Measurements from ENCODE around the gene PLAAT3. TPM values are rescaled to one million over a fixed set of nuclear protein-coding genes. Genes with fewer than 3 reads are reported as not detected.
A peak's percentile ranks its signal among the peaks of the same experiment; 100 is the strongest.
"Not testable (repeated sequence)": the region's sequence is repeated elsewhere in the genome, so short reads cannot be mapped to it uniquely, and the experiment has no call there.

The PLAAT3 gene
- total and polyA plus RNA-seq, 7 experiments from 2014 or later: 0.92 to 10.3 (median 2.0) TPM

- Mint-ChIP-seq H3K27ac (peak overlapping the region; percentile 73 to 100 (median 96)), H3K4me3 (peak overlapping the region; percentile 57 to 95 (median 89)), H3K27me3 (no peaks in the 10 kb centered on the region), H3K36me3 (peaks cover 0 to 28% (median 13%) of the 10 kb centered on the region in 5 donors), H3K4me1 (peaks cover 27 to 72% (median 65%) of the 10 kb centered on the region in 7 donors), H3K9me3 (no peaks in the 10 kb centered on the region)
- Histone ChIP-seq H3K4me1 (ENCODE audit: control insufficient read depth in 2 of 2, insufficient read depth in 2 of 2, low read length in 2 of 2) (peaks cover 35 to 45% of the 10 kb centered on the region in 2 donors), H3K36me3 (ENCODE audit: control insufficient read depth in 2 of 3, insufficient read depth in 3 of 3, low read length in 3 of 3) (peaks cover 2 to 12% (median 7%) of the 10 kb centered on the region in 3 experiments), H3K27ac (ENCODE audit: low read depth, low read length) (peak overlapping the region; percentile 67), H3K4me3 (ENCODE audit: low read length) (peak overlapping the region; percentile 51), H3K27me3 (ENCODE audit: control insufficient read depth in 2 of 2, insufficient read depth in 2 of 2, low read length in 2 of 2) (no peaks in the 10 kb centered on the region), H3K9me3 (ENCODE audit: control insufficient read depth in 2 of 3, low read length in 3 of 3) (no peaks in the 10 kb centered on the region)
- ATAC-seq: no peak
- intact Hi-C loops (cut with micrococcal nuclease): loop anchor here in 1 of 2 donors (5.0 kb wide), 2 partner anchors 61 to 131 kb away; partner anchors contain the start of genes PLAAT3 and RTN3
- DNase-seq: peak in 4 of 9 donors; percentile 30 to 50 (median 42)
- CTCF ChIA-PET: interaction anchor here (0.6 to 4.2 kb wide), 8 partner anchors 11 to 89 kb away, joined by 3 to 25 read pairs (median 4); partner anchors contain the start of gene PLAAT4
- POLR2A ChIA-PET: interaction anchor here (0.7 to 6.9 kb wide), 16 partner anchors 9 to 670 kb away, joined by 3 to 172 read pairs (median 5); partner anchors contain the start of genes ATL3 and PLAAT4
Measured at GRCh38 chr11:63551091-63551888, 62.9 kb downstream of the PLAAT3 start.

- ChIA-PET CTCF (interaction anchor here (1.7 kb wide), 1 partner anchor 10 kb away, joined by 4 read pairs; no protein-coding TSS in a partner anchor), POLR2A (interaction anchor here (1.5 to 6.9 kb wide), 5 partner anchors 8 to 37 kb away, joined by 3 to 172 read pairs (median 20); partner anchors contain the start of gene PLAAT4)
- Mint-ChIP-seq H3K27ac (peak overlapping the region in 6 of 9 donors; percentile 87 to 98 (median 95)), H3K4me3 (peak overlapping the region in 3 of 10 donors; percentile 89 to 92 (median 89)), H3K4me1 (peaks cover 23 to 64% (median 58%) of the 10 kb centered on the region in 7 donors), H3K36me3 (peaks cover 0 to 32% (median 15%) of the 10 kb centered on the region in 5 donors)
- H3K36me3 ChIP-seq (ENCODE audit: control insufficient read depth in 2 of 3, insufficient read depth in 3 of 3, low read length in 3 of 3): peaks cover 7 to 23% (median 8%) of the 10 kb centered on the region in 3 experiments
- not testable (repeated sequence) for H3K9me3 ChIP-seq (ENCODE audit: control insufficient read depth in 2 of 3, low read length in 3 of 3); H3K9me3 Mint-ChIP-seq; H3K27me3 ChIP-seq (ENCODE audit: control insufficient read depth in 2 of 2, insufficient read depth in 2 of 2, low read length in 2 of 2); H3K4me3 ChIP-seq (ENCODE audit: low read length); H3K27me3 Mint-ChIP-seq; ATAC-seq; H3K27ac ChIP-seq (ENCODE audit: low read depth, low read length); DNase-seq
- peaks cover 35 to 38% of the 10 kb centered on the region in 2 donors for H3K4me1 ChIP-seq (ENCODE audit: control insufficient read depth in 2 of 2, insufficient read depth in 2 of 2, low read length in 2 of 2)
- intact Hi-C loops (cut with micrococcal nuclease): loop anchor here in 1 of 2 donors (5.0 kb wide), 2 partner anchors 62 to 132 kb away; partner anchors contain the start of genes PLAAT3 and RTN3
Measured at GRCh38 chr11:63550156-63550700, 64.0 kb downstream of the PLAAT3 start.

GRCh38 chr11:63549411-63549810 lies 64.8 kb downstream of the PLAAT3 start:
- ATAC-seq (no peak), DNase-seq (no peak)
- H3K4me1 Mint-ChIP-seq: peaks cover 19 to 61% (median 52%) of the 10 kb centered on the region in 7 donors
- Histone ChIP-seq H3K27me3 (ENCODE audit: control insufficient read depth in 2 of 2, insufficient read depth in 2 of 2, low read length in 2 of 2) (no peaks in the 10 kb centered on the region), H3K9me3 (ENCODE audit: control insufficient read depth in 2 of 3, low read length in 3 of 3) (no peaks in the 10 kb centered on the region), H3K4me3 (ENCODE audit: low read length) (no peak overlapping the region), H3K27ac (ENCODE audit: low read depth, low read length) (no peak overlapping the region), H3K4me1 (ENCODE audit: control insufficient read depth in 2 of 2, insufficient read depth in 2 of 2, low read length in 2 of 2) (peaks cover 28 to 32% of the 10 kb centered on the region in 2 donors), H3K36me3 (ENCODE audit: control insufficient read depth in 2 of 3, insufficient read depth in 3 of 3, low read length in 3 of 3) (peaks cover 14 to 31% (median 16%) of the 10 kb centered on the region in 3 experiments)
- peak overlapping the region; percentile 46 to 91 (median 80) for H3K27ac Mint-ChIP-seq
- H3K36me3 Mint-ChIP-seq: peaks cover 2 to 35% (median 15%) of the 10 kb centered on the region in 5 donors
- H3K4me3 Mint-ChIP-seq: peak overlapping the region in 9 of 10 donors; percentile 32 to 62 (median 39)
- no peaks in the 10 kb centered on the region for H3K27me3 Mint-ChIP-seq
- ChIA-PET CTCF (no interaction called here), POLR2A (interaction anchor here (1.5 to 6.9 kb wide), 3 partner anchors 11 to 36 kb away, joined by 3 to 172 read pairs (median 21); partner anchors contain the start of gene PLAAT4)
- no peaks in the 10 kb centered on the region for H3K9me3 Mint-ChIP-seq
- intact Hi-C loops (cut with micrococcal nuclease): no loop called here

GRCh38 chr11:63548178-63548577 lies 66.1 kb downstream of the PLAAT3 start:
- Mint-ChIP-seq H3K4me3 (peak overlapping the region in 2 of 10 donors; percentile 1 to 8), H3K4me1 (peaks cover 14 to 60% (median 48%) of the 10 kb centered on the region in 7 donors), H3K27me3 (no peaks in the 10 kb centered on the region), H3K27ac (peak overlapping the region in 7 of 9 donors; percentile 22 to 78 (median 65)), H3K9me3 (no peaks in the 10 kb centered on the region), H3K36me3 (peaks cover 4 to 41% (median 22%) of the 10 kb centered on the region in 5 donors)
- POLR2A ChIA-PET: interaction anchor here (1.5 to 6.9 kb wide), 3 partner anchors 11 to 18 kb away, joined by 4 to 172 read pairs (median 25); partner anchors contain the start of gene PLAAT4
- intact Hi-C loops (cut with micrococcal nuclease): no loop called here
- ATAC-seq (no peak), DNase-seq (no peak)
- CTCF ChIA-PET: no interaction called here
- Histone ChIP-seq H3K27ac (ENCODE audit: low read depth, low read length) (no peak overlapping the region), H3K36me3 (ENCODE audit: control insufficient read depth in 2 of 3, insufficient read depth in 3 of 3, low read length in 3 of 3) (peaks cover 16 to 43% (median 20%) of the 10 kb centered on the region in 3 experiments), H3K4me3 (ENCODE audit: low read length) (no peak overlapping the region), H3K9me3 (ENCODE audit: control insufficient read depth in 2 of 3, low read length in 3 of 3) (no peaks in the 10 kb centered on the region), H3K27me3 (ENCODE audit: control insufficient read depth in 2 of 2, insufficient read depth in 2 of 2, low read length in 2 of 2) (no peaks in the 10 kb centered on the region), H3K4me1 (ENCODE audit: control insufficient read depth in 2 of 2, insufficient read depth in 2 of 2, low read length in 2 of 2) (peaks cover 16 to 19% of the 10 kb centered on the region in 2 donors)

- H3K27ac Mint-ChIP-seq: peak overlapping the region in 8 of 9 donors; percentile 55 to 87 (median 74)
- ChIA-PET CTCF (interaction anchor here (1.6 kb wide), 1 partner anchor 192 kb away, joined by 4 read pairs; no protein-coding TSS in a partner anchor), POLR2A (interaction anchor here (1.5 to 3.3 kb wide), 3 partner anchors 10 to 17 kb away, joined by 4 to 25 read pairs (median 6); partner anchors contain the start of gene PLAAT4)
- intact Hi-C loops (cut with micrococcal nuclease): no loop called here
- no peaks in the 10 kb centered on the region for H3K9me3 Mint-ChIP-seq
- no peaks in the 10 kb centered on the region for H3K27me3 Mint-ChIP-seq
- Histone ChIP-seq H3K36me3 (ENCODE audit: control insufficient read depth in 2 of 3, insufficient read depth in 3 of 3, low read length in 3 of 3) (peaks cover 16 to 49% (median 20%) of the 10 kb centered on the region in 3 experiments), H3K27me3 (ENCODE audit: control insufficient read depth in 2 of 2, insufficient read depth in 2 of 2, low read length in 2 of 2) (no peaks in the 10 kb centered on the region), H3K9me3 (ENCODE audit: control insufficient read depth in 2 of 3, low read length in 3 of 3) (no peaks in the 10 kb centered on the region), H3K27ac (ENCODE audit: low read depth, low read length) (no peak overlapping the region), H3K4me1 (ENCODE audit: control insufficient read depth in 2 of 2, insufficient read depth in 2 of 2, low read length in 2 of 2) (peaks cover 8 to 9% of the 10 kb centered on the region in 2 donors), H3K4me3 (ENCODE audit: low read length) (no peak overlapping the region)
- ATAC-seq: no peak
- H3K4me1 Mint-ChIP-seq: peaks cover 15 to 59% (median 48%) of the 10 kb centered on the region in 7 donors
- peaks cover 4 to 42% (median 24%) of the 10 kb centered on the region in 5 donors for H3K36me3 Mint-ChIP-seq
- no peak for DNase-seq
- H3K4me3 Mint-ChIP-seq: peak overlapping the region in 1 of 10 donors; percentile 42
Measured at GRCh38 chr11:63547061-63547460, 67.2 kb downstream of the PLAAT3 start.

- Histone ChIP-seq H3K4me1 (ENCODE audit: control insufficient read depth in 2 of 2, insufficient read depth in 2 of 2, low read length in 2 of 2) (peaks cover 22 to 27% of the 10 kb centered on the region in 2 donors), H3K4me3 (ENCODE audit: low read length) (no peak overlapping the region), H3K27ac (ENCODE audit: low read depth, low read length) (peak overlapping the region; percentile 27), H3K27me3 (ENCODE audit: control insufficient read depth in 2 of 2, insufficient read depth in 2 of 2, low read length in 2 of 2) (no peaks in the 10 kb centered on the region), H3K9me3 (ENCODE audit: control insufficient read depth in 2 of 3, low read length in 3 of 3) (no peaks in the 10 kb centered on the region), H3K36me3 (ENCODE audit: control insufficient read depth in 2 of 3, insufficient read depth in 3 of 3, low read length in 3 of 3) (peaks cover 16 to 53% (median 20%) of the 10 kb centered on the region in 3 experiments)
- Mint-ChIP-seq H3K27ac (peak overlapping the region in 8 of 9 donors; percentile 29 to 96 (median 62)), H3K4me3 (no peak overlapping the region), H3K36me3 (peaks cover 4 to 46% (median 34%) of the 10 kb centered on the region in 5 donors), H3K27me3 (no peaks in the 10 kb centered on the region), H3K9me3 (no peaks in the 10 kb centered on the region), H3K4me1 (peaks cover 17 to 66% (median 55%) of the 10 kb centered on the region in 7 donors)
- ChIA-PET CTCF (no interaction called here), POLR2A (interaction anchor here (0.6 to 2.6 kb wide), 6 partner anchors 7 to 96 kb away, joined by 3 to 20 read pairs (median 3); partner anchors contain the start of gene PLAAT4)
- ATAC-seq (no peak), DNase-seq (no peak)
- intact Hi-C loops (cut with micrococcal nuclease): no loop called here
Measured at GRCh38 chr11:63543711-63544110, 70.5 kb downstream of the PLAAT3 start.

All from naive thymus-derived CD4-positive, alpha-beta T cell (primary cell).